Spleen (tissue), 11 donors: ENCODE data around the gene ANKS1B. TPM values are rescaled to one million over a fixed set of nuclear protein-coding genes. Genes with fewer than 3 reads are reported as not detected.

Experiments used
- DNase-seq: peaks from one replicate; pipeline ENCODE4 v3.0.0-alpha.2; 2020
- H3K27ac ChIP-seq, 8 donors: fragments of 200-600 bp; sonication (generic) in 7 of 8; 1 replicate in 4 of 8; 2 replicates in 4 of 8; pipeline versions ENCODE4 v1.5.0 to v1.8.0; 2016 to 2021; ENCODE audit warnings: inconsistent platforms in 4 of 8, mild to moderate bottlenecking in 4 of 8, moderate library complexity in 1 of 8
- H3K27me3 ChIP-seq, 7 donors: fragments of 200-600 bp; sonication (generic) in 6 of 7; replicated peaks in 1 of 7; 1 replicate in 4 of 7; 2 replicates in 3 of 7; pipeline versions ENCODE4 v1.5.0 to v1.8.0; 2016 to 2021; ENCODE audit warnings: inconsistent platforms in 3 of 7, mild to moderate bottlenecking in 1 of 7
- H3K36me3 ChIP-seq, 6 donors: fragments of 200-600 bp; sonication (generic) in 5 of 6; 1 replicate in 4 of 6; 2 replicates in 2 of 6; pipeline versions ENCODE4 v1.5.0 to v1.8.0; 2016 to 2021; ENCODE audit warnings: inconsistent platforms in 2 of 6
- H3K4me1 ChIP-seq, 6 donors: fragments of 200-600 bp; sonication (generic) in 5 of 6; 1 replicate in 3 of 6; 2 replicates in 3 of 6; pipeline versions ENCODE4 v1.5.0 to v1.8.0; 2016 to 2021; ENCODE audit warnings: inconsistent platforms in 3 of 6
- H3K4me3 ChIP-seq, 8 donors: fragments of 200-600 bp; sonication (generic) in 7 of 8; 1 replicate in 4 of 8; 2 replicates in 4 of 8; pipeline versions ENCODE4 v1.5.0 to v1.8.0; 2016 to 2021; ENCODE audit warnings: inconsistent platforms in 4 of 8, mild to moderate bottlenecking in 4 of 8, moderate library complexity in 2 of 8
- H3K9me3 ChIP-seq, 8 donors: fragments of 200-600 bp; sonication (generic) in 7 of 8; 1 replicate in 4 of 8; 2 replicates in 4 of 8; pipeline versions ENCODE4 v1.5.0 to v1.8.0; 2016 to 2021; ENCODE audit warnings: inconsistent platforms in 4 of 8
- POLR2A ChIP-seq, 3 donors: fragments of 450-650 bp; IDR thresholded peaks; one replicate each; pipeline ENCODE4 v1.5.1; 2017; ENCODE audit warnings: antibody characterized with exemption in 3 of 3, mild to moderate bottlenecking in 1 of 3
- POLR2AphosphoS5 ChIP-seq, 3 donors: sonication (generic); formaldehyde crosslinking; IDR thresholded peaks; one replicate each; pipeline ENCODE4 v1.5.1; 2017; ENCODE audit warnings: antibody characterized with exemption in 3 of 3
- WGBS, 5 donors: extraction: QIAGEN DNeasy Blood & Tissue Kit in 3 of 5; methylation state at CpG; one replicate each; pipeline versions ENCODE4 v1.1.5 to v1.1.7; 2013 to 2018; 5-methylcytosine and 5-hydroxymethylcytosine counted together
- intact Hi-C: fragments of 100-400 bp; cut with DNase I; formaldehyde crosslinking; loops from one replicate; pipeline ENCODE4 v1.15.0; 2023; ENCODE audit warnings: low total_unique reads
- polyA plus RNA-seq, 3 donors: library from polyadenylated mRNA; stranded (reverse); fragments of 200-250 nt; gene quantifications; one replicate each; pipeline ENCODE4 v1.2.1, GENCODE V29; 2013
- total RNA-seq, 7 donors: library from RNA; depleted of rRNA in 3 of 7; stranded (reverse); fragments of >200 nt in 3 of 7; fragmentation: NEBNext Ultra II Directional in 4 of 7; extraction: Animal tissue kit (Norgen Biotek cat#: 25700) in 4 of 7; gene quantifications; one replicate each; pipeline versions ENCODE4 v1.1.0 to v1.2.1, GENCODE V29; 2016 to 2021
- TF ChIP-seq, protein P1 (sequence below), 11 experiments: fragments of 200-600 bp in 7 of 11; fragments of 450-650 bp in 4 of 11; sonication (generic) in 4 of 11; IDR thresholded peaks in 8 of 11; conservative IDR thresholded peaks in 3 of 11; 1 replicate in 7 of 11; 2 replicates in 4 of 11; pipeline versions ENCODE4 v1.4.0 to v1.8.0; 2016 to 2021; ENCODE audit warnings: antibody characterized with exemption in 11 of 11, inconsistent platforms in 4 of 11, mild to moderate bottlenecking in 1 of 11
- donor health status: healthy with polysubstance abuse.
- donor health status: DM: no; HTN: no; CAD: no; lungs with moderate emphysema.
- donor health status: DM: no; HTN: no; CAD: no.
- donor health status: Bipolar disorder and iron deficiency.
- donor health status: healthy.
- donor health status: DM: no; HTN: no; CAD: no.
- donor health status: DM: yes; HTN: yes; CAD: no.

Gene ANKS1B
- total and polyA plus RNA-seq, 10 donors, result 0.21 to 8.0 (median 4.2) TPM

DNA sequence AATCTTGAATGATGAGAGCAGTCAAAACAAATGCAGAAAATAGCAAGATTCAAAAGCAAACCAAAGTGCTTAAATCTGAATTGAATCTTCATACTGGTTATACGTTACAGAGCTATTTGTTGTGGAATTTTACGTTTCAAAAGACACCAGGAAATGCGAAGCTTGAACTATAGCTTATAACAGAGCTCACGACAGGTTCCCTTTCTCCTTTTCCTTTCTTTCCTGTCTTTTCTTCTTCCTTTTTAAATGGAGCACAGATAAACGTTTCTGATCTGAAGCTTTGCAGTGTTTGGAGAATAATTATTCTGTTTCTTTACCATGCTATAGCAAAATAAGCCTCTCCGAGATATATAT lies 829.8 kb downstream of the ANKS1B start:
- TF ChIP-seq, protein P1, sequence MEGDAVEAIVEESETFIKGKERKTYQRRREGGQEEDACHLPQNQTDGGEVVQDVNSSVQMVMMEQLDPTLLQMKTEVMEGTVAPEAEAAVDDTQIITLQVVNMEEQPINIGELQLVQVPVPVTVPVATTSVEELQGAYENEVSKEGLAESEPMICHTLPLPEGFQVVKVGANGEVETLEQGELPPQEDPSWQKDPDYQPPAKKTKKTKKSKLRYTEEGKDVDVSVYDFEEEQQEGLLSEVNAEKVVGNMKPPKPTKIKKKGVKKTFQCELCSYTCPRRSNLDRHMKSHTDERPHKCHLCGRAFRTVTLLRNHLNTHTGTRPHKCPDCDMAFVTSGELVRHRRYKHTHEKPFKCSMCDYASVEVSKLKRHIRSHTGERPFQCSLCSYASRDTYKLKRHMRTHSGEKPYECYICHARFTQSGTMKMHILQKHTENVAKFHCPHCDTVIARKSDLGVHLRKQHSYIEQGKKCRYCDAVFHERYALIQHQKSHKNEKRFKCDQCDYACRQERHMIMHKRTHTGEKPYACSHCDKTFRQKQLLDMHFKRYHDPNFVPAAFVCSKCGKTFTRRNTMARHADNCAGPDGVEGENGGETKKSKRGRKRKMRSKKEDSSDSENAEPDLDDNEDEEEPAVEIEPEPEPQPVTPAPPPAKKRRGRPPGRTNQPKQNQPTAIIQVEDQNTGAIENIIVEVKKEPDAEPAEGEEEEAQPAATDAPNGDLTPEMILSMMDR (IDR thresholded peaks at IDR 0.05 in 8 of 11, conservative IDR thresholded peaks at IDR 0.05 in 3 of 11), result no peak
- no peak for TF ChIP-seq POLR2AphosphoS5 (IDR thresholded peaks at IDR 0.05)
- no peak for TF ChIP-seq POLR2A (IDR thresholded peaks at IDR 0.05)
- Histone ChIP-seq H3K4me1 (no peaks in the 10 kb centered on the region), H3K9me3 (peaks cover 0 to 14% (median 6%) of the 10 kb centered on the region in 8 donors), H3K27me3 (peaks cover 0 to 2% (median 0%) of the 10 kb centered on the region in 7 donors), H3K4me3 (no peak overlapping the region), H3K36me3 (no peaks in the 10 kb centered on the region), H3K27ac (no peak overlapping the region)
- no peak for DNase-seq
- intact Hi-C loops, result no loop called here
- 26 to 30% (median 29%) methylated on average over 6 of the region's 6 CpGs for whole genome bisulfite sequencing, 5 donors

GRCh38 chr12:99154216-99154982 lies 830.3 kb downstream of the ANKS1B start:
- H3K4me1 ChIP-seq, result no peaks in the 10 kb centered on the region
- DNase-seq, result no peak

DNA sequence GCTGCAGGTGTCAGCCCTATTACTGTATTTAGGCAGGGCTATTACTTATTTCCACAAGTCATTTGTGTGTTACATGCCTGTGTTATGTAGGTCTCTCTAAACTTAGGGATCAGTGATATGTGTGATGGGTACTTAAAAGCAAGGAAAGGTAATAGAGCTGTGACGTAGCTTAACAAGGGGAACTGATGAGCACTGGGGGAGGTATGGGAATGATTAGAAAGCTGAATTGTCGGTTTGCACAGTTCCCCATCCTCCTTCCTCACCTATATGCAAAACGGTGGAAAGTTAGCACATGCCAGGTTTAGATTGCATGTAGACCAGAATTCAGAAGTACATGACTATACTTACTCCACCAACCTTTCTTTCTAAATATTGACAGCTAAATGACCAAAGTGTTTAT lies 831.4 kb downstream of the ANKS1B start:
- intact Hi-C loops, result no loop called here
- no peak overlapping the region for H3K4me3 ChIP-seq
- H3K27ac ChIP-seq, result no peak overlapping the region
- 67 to 81% (median 77%) methylated on average over 3 of the region's 3 CpGs for WGBS, 5 donors
- H3K9me3 ChIP-seq, result no peaks in the 10 kb centered on the region
- no peaks in the 10 kb centered on the region for H3K4me1 ChIP-seq
- no peaks in the 10 kb centered on the region for H3K36me3 ChIP-seq
- DNase-seq, result no peak
- no peaks in the 10 kb centered on the region for H3K27me3 ChIP-seq
- TF ChIP-seq, protein P1 (IDR thresholded peaks at IDR 0.05 in 8 of 11, conservative IDR thresholded peaks at IDR 0.05 in 3 of 11), result no peak
- no peak for TF ChIP-seq POLR2A (IDR thresholded peaks at IDR 0.05)
- TF ChIP-seq POLR2AphosphoS5 (IDR thresholded peaks at IDR 0.05), result no peak

More at GRCh38 chr12:99154216-99154982, 830.3 kb downstream of the ANKS1B start:
- no peak overlapping the region for H3K4me3 ChIP-seq
- peaks cover 0 to 9% (median under 1%) of the 10 kb centered on the region in 8 donors for H3K9me3 ChIP-seq
- intact Hi-C loops, result no loop called here
- H3K27me3 ChIP-seq, result peaks cover 0 to 2% (median 0%) of the 10 kb centered on the region in 7 donors
- H3K27ac ChIP-seq, result no peak overlapping the region
- WGBS, 5 donors, result 47 to 56% (median 53%) methylated on average over 17 of the region's 17 CpGs
- no peaks in the 10 kb centered on the region for H3K36me3 ChIP-seq
- TF ChIP-seq POLR2AphosphoS5 (IDR thresholded peaks at IDR 0.05) (no peak), POLR2A (IDR thresholded peaks at IDR 0.05) (no peak)
- TF ChIP-seq, protein P1 (IDR thresholded peaks at IDR 0.05 in 8 of 11, conservative IDR thresholded peaks at IDR 0.05 in 3 of 11), result no peak

GRCh38 chr12:99152337-99152736 lies 832.4 kb downstream of the ANKS1B start:
- Histone ChIP-seq H3K27ac (no peak overlapping the region), H3K4me3 (no peak overlapping the region), H3K27me3 (no peaks in the 10 kb centered on the region), H3K4me1 (peaks cover 0 to 3% (median 0%) of the 10 kb centered on the region in 6 donors), H3K9me3 (no peaks in the 10 kb centered on the region), H3K36me3 (no peaks in the 10 kb centered on the region)
- 71 to 84% (median 75%) methylated on average over 2 of the region's 2 CpGs for WGBS, 5 donors
- TF ChIP-seq, protein P1 (IDR thresholded peaks at IDR 0.05 in 8 of 11, conservative IDR thresholded peaks at IDR 0.05 in 3 of 11), result no peak
- TF ChIP-seq POLR2AphosphoS5 (IDR thresholded peaks at IDR 0.05) (no peak), POLR2A (IDR thresholded peaks at IDR 0.05) (no peak)
- intact Hi-C loops, result no loop called here
- DNase-seq, result no peak
